ENCODE data around the gene FOXC1.

Gene FOXC1

DNA sequence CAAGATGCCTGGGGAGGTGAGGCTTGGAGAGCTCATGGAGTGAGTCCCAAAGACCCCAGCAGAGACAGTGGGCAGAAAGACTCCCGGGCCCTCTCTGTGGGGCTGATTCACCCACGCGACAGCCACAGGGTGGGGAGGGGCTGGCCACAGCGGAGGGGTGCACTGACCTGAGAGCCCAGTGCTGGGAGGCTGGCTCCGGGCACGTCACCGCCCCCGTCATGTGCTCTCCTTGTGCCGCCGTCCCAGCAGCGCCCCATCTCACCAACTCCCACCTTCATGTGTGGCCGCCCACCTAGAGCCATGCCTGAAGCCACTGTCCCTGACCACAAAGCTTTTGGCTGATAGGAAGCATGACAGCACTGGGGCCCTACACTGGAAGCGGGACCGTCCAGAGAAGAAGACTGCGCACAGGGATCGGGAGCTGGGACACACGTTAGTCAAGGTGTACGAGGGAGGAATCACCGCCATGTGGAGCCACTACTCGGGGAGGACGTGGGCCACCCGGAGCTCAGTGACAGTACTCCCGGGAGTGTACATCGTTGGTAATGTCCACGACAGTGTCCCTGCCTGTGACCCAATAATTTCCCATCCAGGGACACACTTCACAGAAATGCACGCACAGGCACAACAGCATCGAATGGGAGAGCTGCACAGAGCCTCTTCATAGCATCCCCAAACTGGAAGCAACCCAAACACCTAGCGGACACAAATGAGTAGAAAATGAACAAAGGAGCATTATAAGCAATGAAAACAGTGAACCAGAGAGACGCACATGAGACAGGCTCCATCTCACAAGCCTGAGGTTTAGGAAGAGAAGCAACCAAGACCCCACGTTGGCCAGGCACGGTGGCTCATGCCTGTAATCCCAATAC is 28.4 kb upstream of the FOXC1 start:
- in situ Hi-C loops (cut with MboI; ENCODE audit: low sequenced_read_pairs) = loop anchor here (25.0 kb wide), 2 partner anchors 531 to 1106 kb away; no protein-coding TSS in a partner anchor

DNA sequence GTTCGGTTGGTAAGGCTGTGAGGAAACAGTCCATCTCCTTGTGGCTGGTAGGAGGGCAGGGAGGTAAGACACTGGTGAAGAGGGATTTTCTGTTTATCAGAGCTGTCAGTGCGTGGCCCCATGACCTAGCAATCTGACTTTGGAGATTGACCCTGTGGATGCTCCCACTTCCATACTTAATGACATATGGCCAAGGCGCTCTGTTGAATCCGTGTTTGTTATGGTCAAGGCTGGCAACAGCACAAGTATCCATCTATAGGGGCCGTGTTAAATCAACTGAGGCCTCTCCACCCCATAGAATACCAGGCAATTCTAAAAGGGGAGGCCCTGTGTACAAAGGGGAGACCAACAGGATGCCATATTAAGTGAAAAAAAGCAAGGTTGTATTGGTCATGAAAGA is 25.6 kb upstream of the FOXC1 start:
- in situ Hi-C loops (cut with MboI; ENCODE audit: low sequenced_read_pairs) = loop anchor here (25.0 kb wide), 2 partner anchors 528 to 1103 kb away; no protein-coding TSS in a partner anchor

DNA sequence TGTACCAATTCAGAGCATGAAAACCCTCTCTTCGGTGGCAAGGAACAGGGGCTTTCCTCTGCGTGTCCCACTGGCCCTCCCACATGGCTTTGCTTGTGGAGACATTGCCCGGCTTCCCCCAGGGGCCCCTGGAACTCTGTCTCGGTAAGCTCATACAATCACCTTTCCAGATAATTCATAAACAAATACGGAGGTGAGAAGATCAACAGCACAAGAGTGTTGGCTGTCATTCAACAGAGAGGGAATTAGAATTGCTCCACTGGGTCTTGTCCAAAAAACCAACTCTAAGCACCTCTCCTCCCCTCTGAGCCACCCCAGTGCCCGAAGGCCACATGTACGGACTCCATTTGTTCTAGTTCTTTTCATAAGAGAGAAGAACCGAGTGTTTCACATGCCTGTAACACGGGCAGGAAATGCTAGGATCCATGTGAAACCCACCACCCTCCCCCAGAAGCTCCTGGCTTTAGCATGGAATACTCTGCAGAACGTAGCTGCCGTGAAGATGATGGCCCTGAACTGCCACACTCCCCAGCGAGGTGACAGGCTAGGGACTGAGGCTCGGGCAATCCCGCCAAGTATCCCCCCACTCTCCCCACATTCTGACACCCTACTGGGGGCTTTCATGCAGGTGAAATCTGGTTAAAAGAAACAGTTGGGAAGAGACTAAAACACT is 24.6 kb upstream of the FOXC1 start:
- in situ Hi-C loops (cut with MboI; ENCODE audit: low sequenced_read_pairs) = loop anchor here (25.0 kb wide), 2 partner anchors 527 to 1102 kb away; no protein-coding TSS in a partner anchor

DNA sequence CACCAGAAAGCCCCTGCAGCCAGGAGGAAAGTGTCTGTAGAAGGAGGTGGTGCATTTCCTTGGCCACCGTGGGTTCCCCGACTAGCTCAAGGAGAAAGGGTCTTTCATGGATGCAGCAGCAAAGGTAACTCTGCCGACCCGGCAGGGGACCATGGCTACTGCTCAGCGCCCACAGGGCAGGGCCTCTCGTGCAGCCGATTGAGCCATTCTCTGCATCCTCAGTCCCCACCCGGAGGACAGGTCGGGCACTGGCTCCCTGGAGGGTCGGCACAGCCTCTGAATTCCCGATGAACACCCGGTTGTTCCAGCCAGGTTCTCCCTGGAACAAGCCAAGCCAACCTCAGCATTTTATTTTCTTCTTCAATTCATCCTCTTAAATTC is 24.1 kb upstream of the FOXC1 start:
- in situ Hi-C loops (cut with MboI; ENCODE audit: low sequenced_read_pairs) = loop anchor here (25.0 kb wide), 2 partner anchors 527 to 1102 kb away; no protein-coding TSS in a partner anchor

DNA sequence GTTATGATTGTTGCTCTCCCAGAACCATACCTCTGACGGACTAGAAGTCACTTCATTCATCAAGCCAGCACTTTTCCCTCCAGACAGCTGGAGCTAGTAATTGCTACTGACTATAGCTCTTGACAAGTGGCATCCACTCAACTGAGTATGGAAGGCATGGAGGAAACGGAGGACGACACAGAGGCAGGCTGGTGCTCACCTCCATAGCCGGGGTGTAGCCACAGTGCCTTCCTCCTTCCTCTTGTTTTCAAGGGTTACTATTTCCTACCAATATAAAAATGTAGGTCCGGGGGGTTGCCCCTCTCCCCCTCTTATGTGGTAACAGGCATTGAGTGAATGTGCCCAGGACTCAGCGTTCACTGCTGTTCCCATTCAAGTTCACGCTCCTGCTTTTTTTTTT is 23.5 kb upstream of the FOXC1 start:
- in situ Hi-C loops (cut with MboI; ENCODE audit: low sequenced_read_pairs) = loop anchor here (25.0 kb wide), 2 partner anchors 526 to 1101 kb away; no protein-coding TSS in a partner anchor

DNA sequence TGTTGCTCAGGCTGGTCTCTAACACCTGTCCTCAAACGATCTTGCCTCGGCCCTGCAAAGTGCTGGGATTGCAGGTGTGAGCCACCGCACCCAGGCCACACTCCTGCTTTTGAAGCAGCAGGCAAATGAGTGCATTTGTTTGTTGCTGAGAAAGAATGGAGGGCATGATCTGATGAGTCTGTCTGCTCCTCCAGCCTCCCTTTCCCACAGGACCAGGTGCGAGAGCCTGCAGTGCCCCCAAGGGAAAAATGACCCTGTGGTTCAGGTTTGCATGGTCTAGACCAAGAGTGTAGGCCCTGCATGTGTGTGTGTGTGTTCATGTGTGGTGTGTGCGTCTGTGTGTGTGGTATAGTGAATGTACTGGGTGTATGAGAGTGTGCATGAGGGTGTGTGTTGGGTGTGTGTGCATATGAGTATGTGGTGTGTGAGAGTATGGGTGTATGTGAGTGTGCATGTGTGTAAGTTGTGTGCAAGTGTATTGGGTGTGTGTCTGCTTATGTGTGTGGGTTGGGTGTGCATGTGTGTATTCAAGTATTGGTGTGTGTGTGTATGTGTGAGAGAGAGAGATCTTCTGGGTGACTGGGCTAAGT is 22.8 kb upstream of the FOXC1 start:
- in situ Hi-C loops (cut with MboI; ENCODE audit: low sequenced_read_pairs) = loop anchor here (25.0 kb wide), 2 partner anchors 525 to 1100 kb away; no protein-coding TSS in a partner anchor

DNA sequence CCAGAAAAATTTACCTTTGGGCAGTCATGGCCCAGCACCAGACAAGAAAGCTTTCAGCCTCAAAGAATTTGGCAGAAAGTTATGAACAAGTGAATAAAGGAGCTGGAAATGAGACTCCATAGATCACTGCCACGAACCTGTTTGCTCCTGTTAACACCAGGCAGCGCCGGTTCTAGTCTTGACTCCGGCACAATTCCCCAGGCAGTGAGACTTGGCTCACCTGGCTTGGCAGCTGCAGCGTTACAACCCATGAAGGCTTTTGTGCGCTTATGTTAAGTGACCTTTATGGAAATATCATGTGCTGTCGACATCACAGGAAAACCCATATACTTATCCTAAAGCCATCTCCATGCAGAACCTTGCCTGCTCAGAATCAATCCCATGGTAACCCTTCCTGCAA is 22.2 kb upstream of the FOXC1 start:
- in situ Hi-C loops (cut with MboI; ENCODE audit: low sequenced_read_pairs) = loop anchor here (25.0 kb wide), 2 partner anchors 525 to 1100 kb away; no protein-coding TSS in a partner anchor

DNA sequence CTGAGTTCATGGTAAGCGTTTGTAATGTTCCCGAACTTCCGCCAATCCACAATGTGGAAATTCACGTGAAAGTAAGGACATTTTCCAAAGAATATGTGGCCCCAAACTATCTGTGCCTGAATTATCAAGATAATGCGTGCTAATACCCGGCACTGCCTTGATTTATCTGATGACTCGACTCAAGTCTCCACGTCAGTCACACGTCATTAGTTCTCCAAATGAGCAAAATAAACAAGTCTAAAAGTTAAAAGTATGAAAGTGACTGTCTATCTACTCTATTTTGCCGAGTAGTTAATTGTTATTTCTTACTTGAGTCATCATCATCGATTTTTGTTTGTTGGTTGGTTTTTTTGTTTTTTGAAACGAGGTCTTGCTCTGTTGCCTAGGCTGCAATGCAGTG is 21.7 kb upstream of the FOXC1 start:
- in situ Hi-C loops (cut with MboI; ENCODE audit: low sequenced_read_pairs) = loop anchor here (25.0 kb wide), 2 partner anchors 524 to 1099 kb away; no protein-coding TSS in a partner anchor

DNA sequence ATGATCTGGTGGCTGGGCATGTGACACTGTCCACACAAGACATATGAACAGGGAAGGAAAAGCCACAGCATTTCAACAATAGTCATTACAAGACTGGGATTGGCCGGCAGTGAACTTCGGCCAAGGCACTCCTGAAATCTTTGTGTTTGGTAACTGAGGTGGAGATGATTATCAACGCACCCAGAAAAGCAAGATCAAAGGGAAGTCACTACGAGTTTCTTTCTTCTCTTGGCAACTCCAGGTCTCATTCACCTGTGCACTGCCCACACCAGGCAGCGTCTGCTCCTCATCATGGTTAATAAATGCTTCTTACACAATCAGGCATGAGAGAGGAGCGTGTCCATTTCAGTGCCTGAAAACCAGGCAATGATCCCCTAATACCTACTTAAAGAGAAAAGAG is 20.5 kb upstream of the FOXC1 start:
- in situ Hi-C loops (cut with MboI; ENCODE audit: low sequenced_read_pairs) = loop anchor here (25.0 kb wide), 2 partner anchors 523 to 1098 kb away; no protein-coding TSS in a partner anchor

DNA sequence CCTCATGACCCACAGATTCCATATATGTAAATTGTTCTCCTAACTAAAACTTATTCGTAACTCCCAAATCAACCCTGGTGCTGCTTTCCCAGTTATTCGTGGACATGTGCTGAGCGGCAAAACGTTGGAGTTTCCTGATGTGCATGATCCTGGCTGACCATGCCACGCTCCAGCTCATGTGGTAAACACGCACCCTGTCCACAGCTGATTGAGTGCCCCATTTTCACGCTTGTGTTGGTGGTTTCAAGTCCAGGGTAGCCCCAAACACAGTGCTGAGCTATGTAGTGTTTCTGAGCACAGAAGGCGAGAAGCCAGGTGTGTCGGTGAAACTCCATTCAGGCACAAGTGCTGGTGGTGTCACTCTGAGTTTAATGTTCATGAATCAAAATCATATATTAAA is 19.1 kb upstream of the FOXC1 start:
- in situ Hi-C loops (cut with MboI; ENCODE audit: low sequenced_read_pairs) = loop anchor here (25.0 kb wide), 2 partner anchors 522 to 1097 kb away; no protein-coding TSS in a partner anchor

DNA sequence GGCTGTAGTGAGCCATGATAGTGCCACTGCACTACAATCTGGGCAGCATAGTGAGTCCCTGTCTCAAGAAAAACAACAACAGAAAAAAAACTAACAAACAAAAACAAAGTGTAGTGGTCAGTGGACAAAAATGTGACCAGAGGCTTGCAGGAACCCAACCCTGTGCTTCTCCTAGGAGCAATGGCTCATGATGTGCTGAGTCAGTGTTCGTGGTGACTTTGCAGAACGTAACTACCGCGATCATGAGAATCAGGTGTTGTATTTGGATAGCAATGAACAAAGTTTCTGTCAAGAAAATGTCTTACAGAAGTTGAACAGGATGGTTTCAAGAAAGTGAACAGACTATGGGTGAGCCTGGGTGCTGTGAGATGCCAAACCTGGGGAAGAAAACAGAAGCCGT is 18.5 kb upstream of the FOXC1 start:
- in situ Hi-C loops (cut with MboI; ENCODE audit: low sequenced_read_pairs) = loop anchor here (25.0 kb wide), 2 partner anchors 521 to 1096 kb away; no protein-coding TSS in a partner anchor

DNA sequence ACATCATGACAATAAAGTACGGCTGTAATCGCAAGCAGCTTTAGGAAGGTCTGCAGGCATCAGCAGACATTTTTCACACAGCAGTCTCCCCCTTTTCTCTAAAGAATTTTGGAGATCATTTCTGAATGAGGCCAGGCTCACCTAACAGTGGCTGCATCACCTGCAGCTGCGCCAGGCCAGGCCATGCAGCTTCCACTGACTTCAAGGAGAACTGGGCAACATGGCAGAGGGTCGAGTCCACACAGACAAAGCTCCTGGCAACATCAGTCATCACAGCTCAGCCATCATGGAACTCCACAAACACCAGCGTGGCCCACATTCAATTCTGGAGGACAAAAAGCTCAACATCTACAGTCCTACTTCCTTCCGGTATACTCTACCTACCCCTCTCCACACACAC is 17.8 kb upstream of the FOXC1 start:
- in situ Hi-C loops (cut with MboI; ENCODE audit: low sequenced_read_pairs) = loop anchor here (25.0 kb wide), 2 partner anchors 520 to 1095 kb away; no protein-coding TSS in a partner anchor

DNA sequence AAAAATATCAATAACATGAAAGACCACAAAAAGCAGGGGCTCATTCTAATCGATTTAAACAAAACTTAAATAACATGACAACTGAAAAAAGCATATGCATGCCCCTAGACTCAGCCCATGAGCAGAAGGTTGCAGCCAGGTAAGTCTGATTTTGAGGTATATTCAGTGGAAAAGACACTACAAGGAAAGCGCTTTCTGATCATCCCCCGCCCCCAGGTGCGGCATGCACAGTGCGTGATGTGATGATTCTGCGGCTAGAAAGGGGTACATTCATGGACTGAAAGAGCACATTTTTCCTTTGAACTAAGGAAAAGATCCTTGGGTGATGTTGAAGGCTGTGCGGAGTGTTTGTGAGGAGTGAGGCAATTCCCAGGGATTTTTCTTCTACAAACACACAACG is 16.9 kb upstream of the FOXC1 start:
- in situ Hi-C loops (cut with MboI; ENCODE audit: low sequenced_read_pairs) = loop anchor here (25.0 kb wide), 2 partner anchors 519 to 1094 kb away; no protein-coding TSS in a partner anchor

DNA sequence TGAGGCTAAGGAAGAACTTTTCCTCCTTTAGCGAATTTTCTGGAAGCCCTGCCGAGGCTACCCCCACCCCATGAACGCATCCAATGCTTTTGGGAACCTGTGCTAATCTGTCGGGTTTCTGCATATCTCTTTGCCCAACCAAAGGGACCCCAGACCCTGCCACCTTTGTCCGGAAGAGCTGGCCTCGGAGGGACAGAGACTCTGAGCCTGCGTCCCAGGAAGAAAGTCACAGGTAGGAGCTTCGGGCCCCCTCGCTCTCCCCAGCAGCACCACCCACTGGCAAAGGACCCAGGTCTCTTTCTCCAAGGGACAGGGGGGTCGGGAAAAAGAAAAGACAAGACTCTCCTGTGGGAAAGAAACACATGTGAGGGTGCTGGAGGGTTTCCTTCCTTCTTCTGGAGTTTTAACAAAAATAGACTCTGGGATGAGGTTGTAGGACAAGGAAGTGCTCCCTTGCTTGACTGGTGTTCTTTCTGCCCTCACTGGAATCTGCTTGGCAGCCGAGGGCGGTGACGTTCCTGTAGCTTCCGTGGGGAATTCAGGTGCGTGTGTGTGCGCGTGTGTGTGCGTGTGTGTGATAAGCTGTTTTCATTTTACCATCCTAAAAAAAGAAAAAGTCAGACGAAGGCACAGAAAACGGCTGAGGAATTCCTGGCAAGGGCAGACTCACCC is 16.3 kb upstream of the FOXC1 start:
- in situ Hi-C loops (cut with MboI; ENCODE audit: low sequenced_read_pairs) = loop anchor here (25.0 kb wide), 2 partner anchors 519 to 1094 kb away; no protein-coding TSS in a partner anchor

DNA sequence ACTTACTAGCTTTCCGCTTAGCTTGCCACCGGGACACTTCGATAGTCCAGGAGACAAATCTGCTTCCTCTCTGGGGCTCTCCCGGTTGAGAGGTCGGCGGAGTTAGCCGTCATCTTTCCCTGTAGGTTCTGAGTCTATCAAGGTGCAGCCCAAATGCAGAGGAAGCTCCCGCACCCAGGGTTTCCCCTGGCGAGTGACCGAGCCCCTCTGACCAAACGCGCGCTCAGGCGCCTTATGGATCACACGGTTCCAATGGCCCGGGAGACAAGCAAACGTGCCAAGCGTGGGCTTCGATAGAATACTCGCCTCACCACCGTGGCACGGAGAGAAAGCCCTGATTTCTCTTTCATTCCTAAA is 15.8 kb upstream of the FOXC1 start:
- in situ Hi-C loops (cut with MboI; ENCODE audit: low sequenced_read_pairs) = loop anchor here (25.0 kb wide), 2 partner anchors 518 to 1093 kb away; no protein-coding TSS in a partner anchor

DNA sequence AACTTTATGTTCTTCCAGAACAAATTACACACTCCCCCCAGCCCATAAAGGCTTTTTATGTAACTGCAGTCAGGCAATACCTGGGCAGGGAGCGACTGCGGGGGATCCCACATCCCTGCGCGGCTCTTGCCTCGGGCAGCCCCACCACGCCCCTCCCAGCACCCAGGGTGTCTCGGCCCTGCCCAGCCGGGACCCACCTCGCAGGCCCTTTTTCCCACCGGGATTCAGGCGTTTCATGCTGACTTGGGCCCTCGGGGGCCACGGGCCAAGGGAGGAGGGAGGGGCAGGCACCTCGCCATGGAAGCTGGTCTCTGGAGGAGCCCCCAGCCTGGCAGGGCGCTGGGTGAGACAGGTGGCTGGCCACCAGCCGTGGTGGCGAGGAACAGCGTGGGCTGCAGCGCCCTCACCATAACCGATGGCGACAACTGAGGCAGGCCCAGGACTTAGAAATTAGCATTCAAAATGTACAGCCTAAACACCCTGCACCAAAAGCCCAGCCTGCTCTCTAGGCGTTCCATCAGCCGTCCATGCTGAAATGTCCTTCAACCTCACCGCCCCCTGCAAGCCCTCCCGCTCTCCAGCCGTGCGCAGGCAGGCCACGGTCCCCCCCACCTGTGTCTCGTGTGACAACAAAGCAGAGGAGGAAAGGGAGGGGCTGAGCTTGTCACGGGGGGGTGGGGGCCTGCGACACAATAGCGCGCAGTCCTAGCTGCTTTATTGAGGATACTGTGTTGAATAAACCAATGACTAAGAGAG is 15.1 kb upstream of the FOXC1 start:
- in situ Hi-C loops (cut with MboI; ENCODE audit: low sequenced_read_pairs) = loop anchor here (25.0 kb wide), 2 partner anchors 518 to 1093 kb away; no protein-coding TSS in a partner anchor

DNA sequence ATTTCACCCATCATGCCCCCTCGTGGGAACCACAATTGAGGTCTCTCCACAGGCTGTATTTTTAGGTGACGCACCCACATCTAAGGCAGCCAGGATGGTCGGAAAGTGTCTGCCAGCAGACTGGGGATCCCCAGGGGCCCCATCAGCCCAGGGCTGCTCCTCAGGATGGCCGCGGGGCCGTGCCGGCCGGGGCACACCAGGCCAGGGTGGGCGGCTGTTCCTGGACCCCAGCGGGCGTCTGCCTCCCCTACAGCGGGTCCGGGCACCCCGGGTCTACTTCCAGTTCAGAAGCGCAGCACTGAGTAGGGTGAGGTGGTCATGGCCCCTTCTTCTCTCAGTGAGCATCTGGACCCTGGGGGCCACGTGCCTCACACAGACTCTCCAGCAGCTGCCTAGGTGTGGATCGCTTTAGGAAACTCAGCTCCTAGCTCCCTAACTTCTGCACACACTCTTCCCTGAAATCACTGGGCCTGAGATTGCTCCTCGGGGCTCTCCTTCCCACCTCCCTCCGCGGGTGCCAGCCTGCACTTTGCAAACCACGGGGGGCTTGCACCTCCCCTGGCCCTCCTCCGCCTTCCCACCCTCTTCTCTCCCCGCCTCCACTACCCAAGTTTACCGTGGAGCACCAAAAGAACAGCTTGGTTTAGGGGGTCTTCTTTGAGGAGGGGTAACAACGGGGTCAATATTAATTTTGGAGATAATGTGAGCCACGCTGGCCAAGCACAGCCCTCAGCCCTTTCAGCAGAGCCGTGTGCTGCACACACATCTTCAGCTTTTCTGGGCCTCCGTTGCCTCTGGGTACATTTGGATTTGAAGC is 14.2 kb upstream of the FOXC1 start:
- in situ Hi-C loops (cut with MboI; ENCODE audit: low sequenced_read_pairs) = loop anchor here (25.0 kb wide), 2 partner anchors 517 to 1092 kb away; no protein-coding TSS in a partner anchor

DNA sequence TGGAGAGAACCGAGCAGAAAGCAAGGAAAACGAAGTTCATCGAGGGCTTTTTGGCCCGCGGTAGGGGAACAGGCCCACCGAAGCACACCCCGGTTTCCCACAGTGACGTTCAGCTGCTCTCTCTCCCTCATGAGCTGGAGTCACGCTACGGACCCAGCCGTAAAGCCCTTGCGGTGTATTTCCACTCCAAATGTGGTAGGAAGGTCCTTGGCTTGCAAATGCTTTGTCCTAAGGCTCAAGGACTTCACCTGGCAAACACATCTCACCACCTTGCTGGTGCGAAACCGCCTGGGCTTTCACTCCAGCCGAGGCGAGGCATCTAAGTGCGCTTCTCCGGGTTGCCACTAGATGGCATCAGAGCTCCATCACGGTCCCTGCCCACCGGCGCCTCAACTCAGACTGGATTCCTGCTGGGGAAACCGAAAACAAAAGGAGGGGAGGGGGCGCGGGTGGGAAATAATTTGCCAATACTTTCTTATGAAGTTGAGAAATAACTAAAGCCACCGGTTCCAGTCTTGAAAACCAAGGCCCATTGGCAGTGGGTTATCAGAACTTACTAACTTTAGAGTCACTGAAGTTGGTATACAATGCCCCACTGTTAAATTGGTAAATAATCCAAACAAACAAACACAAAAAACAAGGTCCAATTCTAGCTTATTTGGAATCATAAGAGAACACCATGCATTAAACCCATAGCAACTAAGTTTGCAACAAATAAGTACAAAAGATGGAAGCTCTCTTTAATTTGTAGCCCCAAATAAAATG is 13.4 kb upstream of the FOXC1 start:
- in situ Hi-C loops (cut with MboI; ENCODE audit: low sequenced_read_pairs) = loop anchor here (25.0 kb wide), 2 partner anchors 516 to 1091 kb away; no protein-coding TSS in a partner anchor

Measured in HL-60/S4 (cell line).